OCI-LY7 (cell line): ENCODE results near the gene MAP3K1.

Experiments used
- EZH2phosphoT487 ChIP-seq: fragments of 200-600 bp; sonication (generic); IDR thresholded peaks from 2 replicates; pipeline ENCODE4 v1.6.1; 2018; ENCODE audit warnings: low read depth, borderline replicate concordance, mild to moderate bottlenecking, mixed run types, antibody characterized with exemption, low read length, moderate library complexity, mixed read lengths
- TF ChIP-seq, protein P1 (sequence below): fragments of 200-600 bp; sonication (generic); conservative IDR thresholded peaks from 2 replicates; pipeline ENCODE4 v1.5.1; 2014; ENCODE audit warnings: mild to moderate bottlenecking, antibody characterized with exemption, low read length, moderate library complexity, mixed read lengths

DNA sequence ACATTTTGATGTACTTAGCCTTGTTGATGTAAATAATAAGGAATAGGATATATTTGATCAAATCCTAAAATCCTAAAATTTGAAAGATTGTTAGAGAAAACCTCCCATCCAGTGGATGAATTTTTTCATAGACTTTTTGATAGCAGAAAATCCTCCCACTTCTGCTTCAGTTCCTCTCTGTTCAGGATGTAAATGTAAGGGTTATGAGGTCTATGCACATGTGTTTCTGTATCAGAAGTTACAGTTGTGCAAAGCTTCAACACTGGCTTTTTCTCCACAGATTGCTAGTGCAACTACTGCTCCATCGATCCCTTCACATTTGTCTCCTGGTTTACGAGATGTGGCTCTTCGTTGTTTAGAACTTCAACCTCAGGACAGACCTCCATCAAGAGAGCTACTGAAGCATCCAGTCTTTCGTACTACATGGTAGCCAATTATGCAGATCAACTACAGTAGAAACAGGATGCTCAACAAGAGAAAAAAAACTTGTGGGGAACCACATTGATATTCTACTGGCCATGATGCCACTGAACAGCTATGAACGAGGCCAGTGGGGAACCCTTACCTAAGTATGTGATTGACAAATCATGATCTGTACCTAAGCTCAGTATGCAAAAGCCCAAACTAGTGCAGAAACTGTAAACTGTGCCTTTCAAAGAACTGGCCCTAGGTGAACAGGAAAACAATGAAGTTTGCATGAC is 78.1 kb downstream of the MAP3K1 start:
- TF ChIP-seq, protein P1, sequence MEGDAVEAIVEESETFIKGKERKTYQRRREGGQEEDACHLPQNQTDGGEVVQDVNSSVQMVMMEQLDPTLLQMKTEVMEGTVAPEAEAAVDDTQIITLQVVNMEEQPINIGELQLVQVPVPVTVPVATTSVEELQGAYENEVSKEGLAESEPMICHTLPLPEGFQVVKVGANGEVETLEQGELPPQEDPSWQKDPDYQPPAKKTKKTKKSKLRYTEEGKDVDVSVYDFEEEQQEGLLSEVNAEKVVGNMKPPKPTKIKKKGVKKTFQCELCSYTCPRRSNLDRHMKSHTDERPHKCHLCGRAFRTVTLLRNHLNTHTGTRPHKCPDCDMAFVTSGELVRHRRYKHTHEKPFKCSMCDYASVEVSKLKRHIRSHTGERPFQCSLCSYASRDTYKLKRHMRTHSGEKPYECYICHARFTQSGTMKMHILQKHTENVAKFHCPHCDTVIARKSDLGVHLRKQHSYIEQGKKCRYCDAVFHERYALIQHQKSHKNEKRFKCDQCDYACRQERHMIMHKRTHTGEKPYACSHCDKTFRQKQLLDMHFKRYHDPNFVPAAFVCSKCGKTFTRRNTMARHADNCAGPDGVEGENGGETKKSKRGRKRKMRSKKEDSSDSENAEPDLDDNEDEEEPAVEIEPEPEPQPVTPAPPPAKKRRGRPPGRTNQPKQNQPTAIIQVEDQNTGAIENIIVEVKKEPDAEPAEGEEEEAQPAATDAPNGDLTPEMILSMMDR = no peak
- TF ChIP-seq EZH2phosphoT487 = no peak
